Fibroblast of skin of left biceps (primary cell): ENCODE results near the gene SRRT.
"Not testable (repeated sequence)": the region's sequence is repeated elsewhere in the genome, so short reads cannot be mapped to it uniquely, and the experiment has no call there.

Source experiments
- DNase-seq, 2 experiments: peaks; one replicate each; pipeline ENCODE4 v3.0.0-alpha.2; 2013; ENCODE audit warnings: low read depth in 2 of 2

The SRRT gene

GRCh38 chr7:100854146-100854895 lies 20.6 kb upstream of the SRRT start:
- DNase-seq, result no peak

GRCh38 chr7:100854899-100855298 lies 20.0 kb upstream of the SRRT start:
- DNase-seq, result not testable (repeated sequence)

- no peak for DNase-seq
Measured at GRCh38 chr7:100855515-100855914, 19.4 kb upstream of the SRRT start.

GRCh38 chr7:100856871-100857282 lies 18.0 kb upstream of the SRRT start:
- no peak for DNase-seq

GRCh38 chr7:100859856-100860255 lies 15.0 kb upstream of the SRRT start:
- DNase-seq, result no peak

- DNase-seq, result no peak
Measured at GRCh38 chr7:100860702-100861615, 13.9 kb upstream of the SRRT start.

GRCh38 chr7:100861616-100861985 lies 13.3 kb upstream of the SRRT start:
- DNase-seq, result no peak

- DNase-seq, result no peak
Measured at GRCh38 chr7:100863406-100863950, 11.4 kb upstream of the SRRT start.

- no peak for DNase-seq
Measured at GRCh38 chr7:100864263-100864845, 10.5 kb upstream of the SRRT start.

GRCh38 chr7:100865372-100865911 lies 9.5 kb upstream of the SRRT start:
- no peak for DNase-seq

- no peak for DNase-seq
Measured at GRCh38 chr7:100865938-100866728, 8.8 kb upstream of the SRRT start.

- no peak for DNase-seq
Measured at GRCh38 chr7:100866729-100867039, 8.2 kb upstream of the SRRT start.

- DNase-seq, result peak; percentile 94 to 95
Measured at GRCh38 chr7:100867040-100867775, 7.7 kb upstream of the SRRT start, which contains the start of gene TRIP6. TRIP6 (plus strand) TSS chr7:100867387; CDS start chr7:100867498, 111 bp downstream.

GRCh38 chr7:100867776-100868485 lies 7.0 kb upstream of the SRRT start:
- DNase-seq, result no peak

GRCh38 chr7:100873599-100874299 lies 1.2 kb upstream of the SRRT start:
- DNase-seq, result no peak

GRCh38 chr7:100874300-100874576 lies 665 bp upstream of the SRRT start:
- no peak for DNase-seq

- no peak for DNase-seq
Measured at GRCh38 chr7:100875356-100875751, 451 bp downstream of the SRRT start.

GRCh38 chr7:100878013-100878412 lies 3.1 kb downstream of the SRRT start:
- DNase-seq, result no peak

- no peak for DNase-seq
Measured at GRCh38 chr7:100878685-100879084, 3.8 kb downstream of the SRRT start.
